Measurements from ENCODE around the gene LHX4.

The LHX4 gene

DNA sequence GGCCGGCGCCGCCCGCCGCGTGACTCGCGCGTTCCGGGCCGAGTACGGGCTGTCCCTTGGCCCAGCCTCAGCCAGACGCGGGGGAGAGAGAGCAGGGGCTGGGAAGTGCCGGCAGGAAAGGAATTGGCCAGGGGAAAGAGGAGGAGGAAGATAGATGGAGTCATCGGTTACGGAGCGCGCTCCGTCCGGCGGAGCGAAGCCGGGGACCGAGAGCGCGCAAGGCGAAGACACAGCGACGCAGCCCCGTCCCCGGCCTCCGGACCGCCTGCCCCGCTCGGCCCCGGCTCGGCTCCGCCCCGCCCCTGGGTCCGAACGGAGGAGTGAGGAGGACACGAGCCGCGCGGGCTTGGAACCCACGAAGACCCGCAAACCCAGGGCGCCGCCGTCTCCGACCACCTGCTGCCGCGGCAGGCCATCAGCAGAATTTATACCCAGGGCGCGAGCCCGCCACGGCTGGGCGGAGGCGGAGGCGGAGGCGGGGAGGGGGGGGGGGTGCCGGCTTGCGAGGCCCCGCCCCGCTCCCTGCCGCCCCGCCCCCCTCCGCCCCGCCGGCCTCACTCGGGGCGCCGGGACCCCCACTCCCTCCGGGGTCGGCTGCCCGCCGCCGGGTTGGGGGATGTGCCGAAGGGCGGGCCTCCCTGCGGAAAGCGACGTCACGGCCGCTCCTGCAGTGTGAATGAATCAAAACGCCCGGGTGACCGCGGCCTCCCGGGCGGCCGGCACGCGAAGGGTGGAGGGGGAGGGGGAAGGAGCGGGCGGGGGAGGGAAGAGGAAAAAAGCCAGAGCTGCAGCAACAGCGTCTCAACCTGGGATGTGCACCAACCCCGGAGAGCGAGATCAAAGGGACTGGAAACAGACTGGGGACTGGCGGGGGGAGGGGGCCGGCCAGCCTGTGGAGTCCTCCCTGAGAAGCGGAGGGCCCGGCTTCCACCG, at the start of gene LHX4:
Gene LHX4, plus strand, starts transcription at position 782 of the 933 bp plus-strand sequence. CDS start 266 bp downstream, outside the sequence.
- DNase-seq (ENCODE audit: low spot score) = no peak

DNA sequence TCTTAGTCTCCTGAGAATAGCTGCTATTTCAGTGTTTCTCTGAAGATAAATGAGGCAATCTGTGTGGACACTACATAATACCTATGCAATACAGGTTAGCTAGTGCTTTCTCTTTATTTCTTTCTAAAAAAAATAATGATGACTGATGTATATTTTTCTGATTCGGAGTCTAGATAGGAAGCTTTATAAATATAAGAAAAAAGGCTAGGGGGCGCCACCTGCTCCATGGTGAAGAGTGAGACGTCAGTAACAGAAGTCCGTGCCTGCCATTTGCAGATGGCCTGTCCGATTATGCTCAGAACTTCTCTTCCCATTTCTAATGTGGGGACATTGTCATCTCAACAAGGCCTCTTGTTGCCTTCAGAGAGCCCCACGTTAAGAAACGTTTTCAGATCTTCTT, 49.0 kb upstream of the LHX4 start:
- peak; percentile 12 for DNase-seq (ENCODE audit: low spot score)

DNA sequence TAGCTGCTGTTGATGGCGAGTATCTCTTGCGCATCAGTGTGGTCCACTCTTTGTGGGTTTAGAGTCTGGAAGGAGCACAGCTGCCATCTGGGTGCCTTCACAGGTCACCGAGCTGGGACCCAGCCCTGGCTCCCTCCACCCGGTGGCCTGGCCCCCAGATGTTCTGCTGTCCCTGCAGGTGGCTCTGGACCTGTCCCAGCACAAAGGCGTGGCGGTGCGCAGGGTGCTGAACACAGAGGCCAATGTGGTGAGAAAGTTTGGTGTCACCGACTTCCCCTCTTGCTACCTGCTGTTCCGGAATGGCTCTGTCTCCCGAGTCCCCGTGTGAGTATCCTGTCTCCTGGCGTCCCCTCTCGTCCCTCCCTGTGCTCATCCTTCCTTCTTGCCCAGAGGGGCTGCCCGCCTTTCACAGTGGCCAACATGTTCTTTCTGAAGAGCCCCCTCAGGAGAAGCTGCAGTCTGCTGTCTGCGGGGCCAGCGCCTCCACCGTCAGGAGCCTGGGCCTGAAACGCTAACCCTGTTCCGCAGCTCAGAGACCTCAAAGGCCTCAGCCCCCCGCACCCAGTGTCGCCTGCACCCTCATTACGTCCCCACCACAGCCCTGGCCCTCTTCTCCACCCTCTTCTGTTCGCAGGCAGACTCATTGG, 47.9 kb upstream of the LHX4 start:
- no peak for DNase-seq (ENCODE audit: low spot score)

DNA sequence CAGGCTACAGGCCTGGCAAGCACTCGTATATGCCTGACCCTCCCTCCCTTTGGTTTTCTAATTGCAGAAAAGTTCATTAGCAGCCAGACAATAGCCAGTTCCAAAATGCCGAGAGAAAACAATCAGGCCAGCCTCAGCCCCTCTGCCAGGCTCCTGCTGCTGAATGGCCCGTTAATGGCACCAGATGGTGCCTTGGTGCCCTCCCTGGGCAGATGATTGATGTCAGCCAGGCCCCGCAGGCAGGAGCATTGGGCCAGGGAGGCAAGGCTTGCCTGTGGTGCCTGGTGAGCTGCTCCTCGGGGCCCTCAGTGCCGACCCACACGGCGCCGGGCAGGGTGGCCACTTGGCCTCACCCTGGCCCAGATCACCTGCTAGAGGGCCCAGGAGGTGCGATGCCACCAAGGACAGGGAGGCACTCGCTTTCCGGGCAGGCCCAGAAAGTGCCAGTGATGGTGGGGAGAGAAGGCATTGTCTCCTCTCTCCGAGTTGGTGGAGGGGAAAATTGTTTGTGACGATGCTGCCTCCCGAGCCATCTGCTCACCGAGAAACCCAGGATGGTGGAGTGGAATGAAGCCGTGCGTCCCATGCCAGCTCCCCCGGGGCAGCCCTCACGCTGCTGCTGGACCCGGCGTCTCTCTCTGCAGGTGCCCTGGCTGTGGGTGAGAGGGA, 47.3 kb upstream of the LHX4 start:
- DNase-seq (ENCODE audit: low spot score) = no peak

DNA sequence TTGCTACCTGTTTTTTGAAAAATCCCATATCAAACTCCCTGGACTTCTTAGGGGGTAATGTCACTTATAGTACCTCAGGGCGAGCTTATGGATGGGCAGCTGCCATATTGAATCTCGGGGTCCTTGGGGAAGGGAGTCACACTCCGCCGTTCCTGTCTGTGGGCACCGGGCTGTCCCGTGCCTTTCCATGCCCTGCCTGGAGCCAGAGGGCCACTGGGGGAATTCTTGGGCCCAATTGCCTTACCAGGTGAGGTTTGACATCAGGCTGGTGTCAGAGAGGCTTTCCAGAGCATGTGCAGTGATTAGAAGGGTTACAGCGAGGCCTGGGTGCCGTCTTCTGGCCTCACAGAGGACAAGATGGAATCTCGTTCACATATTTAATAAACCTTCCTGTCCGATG, 46.6 kb upstream of the LHX4 start:
- no peak for DNase-seq (ENCODE audit: low spot score)

DNA sequence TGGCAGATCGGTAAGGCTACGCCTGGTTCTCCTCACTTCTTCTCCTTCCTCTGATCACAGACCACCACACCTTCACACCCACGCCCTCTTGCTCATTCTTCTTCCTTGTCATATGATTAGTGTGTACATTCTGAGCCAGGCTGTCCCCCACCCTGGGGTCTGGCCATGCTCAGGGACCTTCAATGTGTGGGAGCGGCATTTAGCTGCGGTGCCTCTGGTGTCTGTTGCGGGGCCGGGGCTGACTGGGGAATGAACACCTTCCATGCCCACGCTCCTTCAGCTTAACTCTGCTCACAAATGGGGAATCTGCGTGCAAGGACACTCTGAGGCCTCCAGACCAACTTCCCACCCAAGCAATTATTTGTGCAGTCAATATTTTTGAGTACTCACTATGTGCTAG, 46.0 kb upstream of the LHX4 start:
- DNase-seq (ENCODE audit: low spot score) = no peak

DNA sequence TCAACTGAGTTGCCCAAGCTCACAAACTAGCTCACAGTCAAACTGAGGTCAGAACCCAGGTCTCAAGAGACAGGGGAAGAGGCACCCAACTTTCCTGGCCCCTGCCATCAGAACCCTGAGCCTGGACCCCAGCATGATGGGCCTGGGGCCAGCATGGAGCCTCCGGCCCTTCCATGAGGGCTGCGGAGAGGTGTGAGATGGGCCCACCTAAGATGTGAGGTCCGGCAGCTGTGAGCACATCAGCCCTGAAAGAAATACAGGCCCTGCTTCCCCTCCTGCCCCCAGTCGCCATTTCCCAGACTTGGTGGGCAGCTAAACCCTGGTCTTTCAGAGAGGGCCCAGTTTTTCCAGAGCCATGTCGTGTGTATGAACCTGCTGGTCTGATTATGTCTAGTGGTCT, 44.8 kb upstream of the LHX4 start:
- no peak for DNase-seq (ENCODE audit: low spot score)

DNA sequence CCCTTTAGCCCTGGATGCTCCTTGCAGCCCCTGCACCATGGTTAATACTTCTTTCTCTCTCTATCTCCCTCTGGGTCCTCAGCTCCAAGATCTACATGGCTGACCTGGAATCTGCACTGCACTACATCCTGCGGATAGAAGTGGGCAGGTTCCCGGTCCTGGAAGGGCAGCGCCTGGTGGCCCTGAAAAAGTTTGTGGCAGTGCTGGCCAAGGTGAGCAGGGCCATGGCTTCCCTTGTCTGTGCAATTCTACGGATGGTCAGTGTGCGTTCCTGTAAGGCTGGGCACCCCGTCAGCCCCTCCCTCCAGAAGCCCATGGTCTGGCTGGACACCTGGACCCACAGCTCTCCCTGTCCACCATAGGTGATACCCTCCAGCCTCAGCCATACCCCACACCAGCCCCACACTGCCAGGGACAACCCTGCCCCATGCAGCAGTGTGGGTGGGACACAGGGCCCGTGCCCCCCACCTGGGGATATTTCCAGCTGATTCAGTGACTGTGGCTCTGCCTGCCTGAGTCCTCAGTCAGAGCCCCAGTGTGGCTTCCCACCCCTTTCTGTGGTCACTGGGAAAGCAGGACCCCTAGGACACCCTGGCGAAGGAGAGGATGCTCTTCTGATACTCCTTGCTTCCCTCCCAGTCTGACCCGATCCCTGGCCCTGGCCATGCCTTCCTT, 44.0 kb upstream of the LHX4 start:
- no peak for DNase-seq (ENCODE audit: low spot score)

DNA sequence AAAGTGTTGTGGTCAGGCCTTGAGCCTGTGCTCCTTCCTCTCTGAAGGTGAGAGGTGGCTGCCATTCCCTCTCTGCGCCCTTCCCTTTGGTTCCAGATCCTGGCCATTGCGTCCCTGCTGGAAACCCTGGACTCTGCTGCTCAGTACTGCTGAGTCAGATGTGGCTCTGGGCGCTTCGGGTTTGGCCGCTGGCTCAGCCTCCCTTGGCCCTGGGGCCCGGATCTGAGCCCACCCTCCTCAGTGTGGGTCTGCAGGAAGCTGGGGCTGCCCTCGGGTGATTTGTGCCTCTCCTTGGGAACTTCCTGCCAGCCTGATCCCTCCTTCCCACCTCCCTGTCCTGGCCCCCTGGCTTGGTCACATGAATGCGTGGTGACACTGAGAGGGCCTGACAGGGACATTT, 43.2 kb upstream of the LHX4 start:
- no peak for DNase-seq (ENCODE audit: low spot score)

DNA sequence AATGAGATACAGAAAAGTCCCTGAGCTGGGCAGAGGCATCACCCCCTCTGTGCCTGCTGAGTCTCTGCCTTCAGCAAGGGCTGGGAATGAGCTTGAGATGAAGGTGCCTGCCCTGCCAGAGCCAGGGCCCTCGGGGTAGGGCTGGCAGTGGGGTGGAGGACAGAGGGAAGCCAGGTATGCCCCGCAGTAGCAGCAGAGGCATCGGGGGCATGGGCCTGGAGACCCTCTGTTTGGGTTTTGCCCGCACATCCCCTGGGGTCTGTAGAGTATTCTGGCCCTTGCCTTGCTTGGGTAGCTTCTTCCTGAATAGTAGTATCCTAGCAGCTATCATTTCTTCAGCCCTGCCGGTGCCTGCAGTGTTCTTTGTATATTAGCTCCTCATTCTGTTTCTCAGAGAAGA, 42.4 kb upstream of the LHX4 start:
- DNase-seq (ENCODE audit: low spot score) = no peak

DNA sequence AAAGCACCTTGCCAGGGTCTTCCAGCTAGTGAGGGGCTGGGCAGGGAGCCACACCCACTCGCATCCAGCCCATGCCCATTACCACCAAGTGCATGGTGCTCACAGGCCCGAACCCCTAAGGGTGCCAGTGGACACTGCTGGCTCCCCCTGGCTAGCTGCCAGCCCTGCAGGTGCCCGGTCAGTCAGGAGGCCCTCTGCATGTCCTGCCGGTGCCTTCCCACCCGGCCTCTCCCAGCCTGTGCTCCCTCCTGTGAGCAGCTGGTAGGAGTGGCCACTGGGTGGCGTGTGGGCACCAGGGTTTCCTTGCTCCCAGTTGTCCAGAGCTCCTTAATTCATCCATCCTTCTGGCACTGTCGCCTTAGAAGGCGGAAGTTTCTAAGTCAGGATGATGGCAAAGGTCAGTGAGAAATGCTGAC, 42.0 kb upstream of the LHX4 start:
- no peak for DNase-seq (ENCODE audit: low spot score)

DNA sequence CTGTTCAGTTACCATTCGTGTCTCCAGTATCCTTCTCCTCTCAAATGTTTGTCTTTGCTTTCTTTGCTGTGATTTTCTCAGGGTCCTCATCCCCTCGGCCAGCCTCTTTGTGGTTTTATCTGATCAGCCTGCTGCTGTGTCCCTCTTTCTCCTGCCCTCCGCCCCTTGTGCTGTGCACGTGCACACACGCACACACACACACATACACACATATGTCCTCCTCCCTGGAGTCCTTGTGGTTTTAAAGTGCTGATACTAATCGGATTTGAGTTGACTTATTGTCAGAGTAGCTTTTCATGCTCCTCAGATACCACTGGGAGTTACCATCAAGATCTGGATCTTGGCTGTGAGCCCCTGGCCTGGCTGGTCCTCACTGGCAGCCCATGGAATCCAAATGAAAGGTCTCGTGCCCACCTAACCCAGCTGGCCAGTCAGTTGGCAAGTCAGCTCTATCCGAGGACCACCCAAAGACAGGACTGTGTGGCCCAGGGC, 41.3 kb upstream of the LHX4 start:
- DNase-seq (ENCODE audit: low spot score) = no peak

DNA sequence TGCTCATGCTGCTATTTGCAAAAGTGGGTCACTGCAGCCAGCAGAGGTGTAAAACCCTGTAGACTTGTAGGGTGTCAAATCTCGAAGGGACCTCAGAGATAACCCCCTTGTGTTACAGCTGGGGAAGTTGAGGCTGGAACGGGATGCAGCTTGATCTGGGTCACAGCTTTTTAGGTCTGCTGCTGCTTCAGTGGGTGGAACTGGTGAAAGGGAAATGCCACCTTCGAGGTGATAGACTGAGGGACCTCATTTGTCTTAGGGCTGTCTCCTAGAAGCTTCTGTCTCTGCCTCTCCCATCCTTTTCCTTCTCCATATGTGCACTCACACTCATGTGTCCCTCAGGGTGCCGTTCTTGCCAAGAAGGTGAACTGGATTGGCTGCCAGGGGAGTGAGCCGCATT, 40.0 kb upstream of the LHX4 start:
- peak; percentile 6 for DNase-seq (ENCODE audit: low spot score)

DNA sequence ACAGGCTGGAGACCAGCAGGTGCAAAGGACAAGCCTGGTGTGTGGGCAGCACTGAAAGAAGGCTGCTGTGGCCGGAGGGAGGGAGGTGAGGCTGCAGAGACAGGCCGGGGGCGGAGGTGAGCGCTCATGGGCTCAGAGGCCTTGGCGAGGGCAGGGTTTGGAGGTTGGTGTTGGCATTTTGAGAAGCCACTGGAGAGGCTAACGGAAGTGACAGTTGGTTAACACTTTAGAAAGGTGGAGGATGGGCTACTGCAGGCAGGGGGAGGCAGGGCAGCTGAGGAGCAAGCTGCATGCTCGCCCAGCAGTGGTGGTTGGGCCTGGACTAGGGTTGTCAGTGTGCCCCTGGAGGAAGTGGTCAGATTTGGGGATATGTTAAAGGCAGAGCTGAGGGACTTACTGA, 37.9 kb upstream of the LHX4 start:
- DNase-seq (ENCODE audit: low spot score) = no peak

DNA sequence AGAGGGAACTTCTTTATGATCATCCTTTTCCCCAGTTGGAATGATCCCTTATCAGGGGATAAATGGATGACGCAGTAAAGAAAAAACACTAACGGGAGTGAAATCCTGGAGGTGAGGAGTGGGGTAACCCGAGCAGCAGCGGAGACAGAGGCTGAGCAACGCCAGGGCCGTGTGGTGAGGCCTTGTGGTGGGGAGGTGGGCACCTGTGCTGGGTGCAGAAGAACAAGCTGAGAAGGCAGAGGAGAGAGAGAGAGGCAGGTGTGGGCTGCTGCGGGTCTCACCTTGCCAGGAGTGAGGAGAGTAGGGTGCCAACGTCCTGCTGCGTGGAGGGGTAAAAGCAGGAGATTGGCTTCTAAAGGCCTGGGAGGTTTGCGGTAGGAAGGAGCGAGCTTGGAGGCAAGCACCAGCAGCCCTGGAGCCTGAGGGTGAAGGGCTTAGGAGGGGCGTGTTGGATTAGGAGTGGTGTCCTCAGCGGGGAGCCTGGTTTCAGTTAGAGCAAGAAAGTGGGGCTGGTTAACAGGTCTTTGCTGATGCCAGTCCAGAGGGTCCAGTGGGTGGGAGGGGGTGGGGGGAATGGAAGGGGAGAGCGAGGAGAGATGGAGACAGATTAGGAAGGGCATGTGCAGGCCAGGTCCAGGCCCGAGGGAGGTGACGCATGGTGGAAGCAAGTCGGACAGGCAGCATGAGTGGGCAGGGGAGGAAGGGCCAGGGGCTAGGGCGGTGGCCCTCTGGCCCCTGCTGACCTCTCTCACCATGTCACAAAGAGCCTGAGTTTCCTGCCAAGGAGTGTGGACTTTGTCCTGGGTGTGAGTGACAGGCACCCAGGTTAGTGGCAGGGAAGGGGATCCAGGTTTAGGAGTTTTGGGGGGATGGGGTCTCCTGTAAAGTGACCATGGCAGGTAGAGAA, 36.7 kb upstream of the LHX4 start:
- DNase-seq (ENCODE audit: low spot score) = no peak

DNA sequence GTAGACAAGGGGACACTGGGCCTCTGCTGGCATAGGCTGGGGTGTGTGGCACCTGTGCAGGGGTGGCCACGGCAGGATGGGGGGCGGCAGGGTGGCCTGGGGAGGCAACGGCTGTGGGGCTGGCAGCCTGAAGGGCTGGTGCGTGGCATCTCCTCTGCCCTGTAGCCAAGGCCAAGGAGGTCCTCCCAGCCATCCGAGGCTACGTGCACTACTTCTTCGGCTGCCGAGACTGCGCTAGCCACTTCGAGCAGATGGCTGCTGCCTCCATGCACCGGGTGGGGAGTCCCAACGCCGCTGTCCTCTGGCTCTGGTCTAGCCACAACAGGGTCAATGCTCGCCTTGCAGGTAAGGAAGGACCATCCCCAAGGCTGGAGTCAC, 36.0 kb upstream of the LHX4 start:
- no peak for DNase-seq (ENCODE audit: low spot score)

DNA sequence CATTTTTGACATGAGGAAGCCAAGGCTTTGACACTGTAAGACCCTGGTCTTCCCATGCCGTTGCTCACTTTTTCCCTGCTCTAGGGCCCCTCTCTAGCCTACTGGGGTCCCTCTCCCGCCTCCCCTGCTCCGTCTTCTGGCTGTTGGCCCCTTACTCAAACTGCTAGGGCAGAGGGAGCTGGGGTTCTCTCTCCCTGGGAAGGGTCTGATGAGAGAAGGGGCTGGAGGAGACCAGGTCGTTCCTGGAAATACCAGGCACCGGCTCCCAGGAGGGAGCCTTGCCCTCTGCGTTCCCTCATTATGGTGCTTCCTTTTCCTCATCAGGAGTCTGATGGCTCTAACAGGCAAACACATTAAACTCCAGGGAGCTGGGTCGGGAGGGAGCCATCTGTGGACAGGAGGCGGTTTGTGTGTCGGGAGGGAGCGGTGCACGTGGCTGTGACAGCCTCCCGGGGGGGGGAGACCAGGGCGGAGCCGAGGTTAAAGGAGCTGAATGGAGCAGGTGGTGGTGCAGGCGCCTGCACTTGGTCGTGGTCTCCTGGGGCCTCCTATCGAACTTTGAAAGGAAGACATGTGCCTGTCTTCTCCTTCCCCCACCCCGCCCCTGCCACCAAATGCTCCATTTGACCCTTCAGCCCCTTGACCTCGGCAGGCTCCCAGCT, 35.4 kb upstream of the LHX4 start:
- DNase-seq (ENCODE audit: low spot score) = no peak

DNA sequence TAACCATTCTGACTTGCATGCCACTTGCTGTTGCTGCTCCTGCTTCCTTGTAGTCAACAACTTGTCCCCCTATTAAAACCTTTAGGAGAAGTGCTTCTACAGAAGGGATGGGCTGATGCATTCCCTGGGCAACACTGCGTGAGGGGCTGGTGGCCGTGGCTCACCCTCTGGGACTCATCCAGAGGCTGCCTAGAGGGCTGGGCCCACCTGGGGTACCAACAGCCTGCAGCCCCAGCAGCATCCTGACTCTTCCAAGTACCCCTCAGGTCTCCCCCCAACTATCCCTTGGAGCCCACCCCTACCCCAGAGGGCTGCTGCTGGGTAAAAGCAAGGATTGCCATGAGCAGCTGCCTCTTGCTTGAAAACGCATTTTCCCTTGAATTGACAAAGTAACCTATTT, 34.7 kb upstream of the LHX4 start:
- no peak for DNase-seq (ENCODE audit: low spot score)

DNA sequence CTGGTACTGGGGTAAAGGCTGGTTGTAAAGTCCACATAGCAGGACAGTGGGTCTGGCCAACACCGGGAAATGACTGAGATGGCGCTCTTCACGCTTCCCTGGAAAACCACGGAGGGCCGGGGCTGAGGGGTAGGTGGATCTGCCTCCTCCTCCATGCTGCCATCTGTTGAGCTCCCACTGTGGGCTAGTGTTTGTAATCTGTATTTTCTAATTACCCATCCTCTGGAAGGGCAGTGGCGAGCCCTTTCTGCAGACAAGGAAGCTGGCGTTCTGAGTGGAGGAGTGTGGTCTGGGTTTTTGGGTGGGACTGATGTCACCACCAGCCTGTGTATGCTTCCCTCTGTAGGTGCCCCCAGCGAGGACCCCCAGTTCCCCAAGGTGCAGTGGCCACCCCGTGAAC, 34.1 kb upstream of the LHX4 start:
- no peak for DNase-seq (ENCODE audit: low spot score)

DNA sequence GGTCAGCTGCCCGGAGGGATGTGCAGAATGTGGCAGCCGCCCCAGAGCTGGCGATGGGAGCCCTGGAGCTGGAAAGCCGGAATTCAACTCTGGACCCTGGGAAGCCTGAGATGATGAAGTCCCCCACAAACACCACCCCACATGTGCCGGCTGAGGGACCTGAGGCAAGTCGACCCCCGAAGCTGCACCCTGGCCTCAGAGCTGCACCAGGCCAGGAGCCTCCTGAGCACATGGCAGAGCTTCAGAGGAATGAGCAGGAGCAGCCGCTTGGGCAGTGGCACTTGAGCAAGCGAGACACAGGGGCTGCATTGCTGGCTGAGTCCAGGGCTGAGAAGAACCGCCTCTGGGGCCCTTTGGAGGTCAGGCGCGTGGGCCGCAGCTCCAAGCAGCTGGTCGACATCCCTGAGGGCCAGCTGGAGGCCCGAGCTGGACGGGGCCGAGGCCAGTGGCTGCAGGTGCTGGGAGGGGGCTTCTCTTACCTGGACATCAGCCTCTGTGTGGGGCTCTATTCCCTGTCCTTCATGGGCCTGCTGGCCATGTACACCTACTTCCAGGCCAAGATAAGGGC, 33.5 kb upstream of the LHX4 start:
- no peak for DNase-seq (ENCODE audit: low spot score)

Measured in CD4-positive, alpha-beta T cell treated with Interleukin-2 at 100 ng/mL for 4 hours (primary cell).